HCT116 (cell line): ENCODE measurements around the gene GRAMD2A. TPM values are rescaled to one million over a fixed set of nuclear protein-coding genes. Genes with fewer than 3 reads are reported as not detected.

Experiments
- ATAC-seq: fragments of 200-7000 bp; cut with Tn5 transposase; 2 replicates; pipeline ENCODE4 v1.9.1; 2020; ENCODE audit warnings: mild to moderate bottlenecking, moderate library complexity
- BruUV-seq: library from RNA; stranded (reverse); fragments of 400-500 nt; replicated peaks from 2 replicates; lab custom pipeline; 2021; lab: Mats Ljungman, UMichigan
- CTCF ChIA-PET: fragments of 300-600 bp; sonication (Branson Sonifier 250); formaldehyde crosslinking; loops from one replicate; lab custom pipeline; 2021; ENCODE audit warnings: antibody characterized with exemption; lab: Charles Lee
- POLR2A ChIA-PET: fragments of 300-600, 350-600 bp; sonication (Branson Sonifier 250); formaldehyde crosslinking; loops from one replicate; lab custom pipeline; 2021; ENCODE audit warnings: antibody characterized with exemption; lab: Charles Lee
- RAD21 ChIA-PET, 2 experiments: fragments of 300-600 bp; sonication (Branson Sonifier 250); formaldehyde crosslinking; loops; one replicate each; lab custom pipeline; 2023; ENCODE audit warnings: low total read pairs in 2 of 2; ENCODE audit not compliant: uncharacterized antibody in 2 of 2, unreplicated experiment in 2 of 2, low non-redundant PET in 1 of 2; lab: Charles Lee
- DNase-seq: peaks from one replicate; pipeline ENCODE4 v3.0.0-alpha.2; 2010; ENCODE audit warnings: low read depth, low spot score
- H2AFZ ChIP-seq: fragments of 200-600 bp; shearing (Covaris generic), sonication (generic); 2 replicates; pipeline ENCODE4 v1.6.1; 2017; ENCODE audit warnings: low read depth, mixed run types, mixed read lengths, antibody characterized with exemption, low read length; ENCODE audit not compliant: poor library complexity, severe bottlenecking
- H3K27ac ChIP-seq: 2 replicates; pipeline ENCODE4 v1.5.1; 2012; ENCODE audit warnings: low read depth, low read length
- H3K27me3 ChIP-seq: fragments of 200-600 bp; sonication (generic); 2 replicates; pipeline ENCODE4 v1.6.1; 2016; ENCODE audit warnings: mixed run types, low read length, mixed read lengths; ENCODE audit not compliant: insufficient read depth
- H3K36me3 ChIP-seq, 2 experiments: fragments of 200-500 bp in 1 of 2; fragments of 200-600 bp in 1 of 2; sonication (Bioruptor generic) in 1 of 2; sonication (generic) in 1 of 2; 2 replicates each; pipeline versions ENCODE4 v1.5.1 to v1.6.1; 2014 to 2016; ENCODE audit warnings: low read length in 2 of 2, inconsistent platforms in 1 of 2, mixed read lengths in 1 of 2, mixed run types in 1 of 2; ENCODE audit not compliant: insufficient read depth in 2 of 2, control insufficient read depth in 1 of 2
- H3K4me1 ChIP-seq, 2 experiments: fragments of 200-600 bp in 1 of 2; sonication (generic) in 1 of 2; 2 replicates each; pipeline versions ENCODE4 v1.5.1 to v1.6.1; 2012 to 2017; ENCODE audit warnings: low read length in 2 of 2, inconsistent platforms in 1 of 2, mild to moderate bottlenecking in 1 of 2, mixed read lengths in 1 of 2, mixed run types in 1 of 2, moderate library complexity in 1 of 2; ENCODE audit not compliant: insufficient read depth in 2 of 2, control insufficient read depth in 1 of 2
- H3K4me2 ChIP-seq: fragments of 200-600 bp; sonication (generic); 2 replicates; pipeline ENCODE4 v1.6.1; 2017; ENCODE audit warnings: mixed run types, low read length, mixed read lengths
- H3K4me3 ChIP-seq, 2 experiments: fragments of 200-600 bp in 1 of 2; sonication (generic) in 1 of 2; replicated peaks in 1 of 2; 2 replicates each; pipeline ENCODE4 v1.5.1; 2011 to 2016; ENCODE audit warnings: low read length in 2 of 2, control low read depth in 1 of 2, low read depth in 1 of 2, mild to moderate bottlenecking in 1 of 2, mixed read lengths in 1 of 2, mixed run types in 1 of 2
- H3K79me2 ChIP-seq: fragments of 200-600 bp; sonication (generic); 2 replicates; pipeline ENCODE4 v1.6.1; 2017; ENCODE audit warnings: mild to moderate bottlenecking, mixed run types, low read length, moderate library complexity, mixed read lengths; ENCODE audit not compliant: insufficient read depth
- H3K9ac ChIP-seq: fragments of 200-600 bp; sonication (generic); 2 replicates; pipeline ENCODE4 v1.6.1; 2016; ENCODE audit warnings: low read length, mixed read lengths
- H3K9me2 ChIP-seq: fragments of 200-600 bp; sonication (generic), shearing (Covaris generic); 2 replicates; pipeline ENCODE4 v1.6.1; 2017; ENCODE audit warnings: mixed run types, mild to moderate bottlenecking, moderate library complexity; ENCODE audit not compliant: insufficient read depth
- H3K9me3 ChIP-seq, 2 experiments: fragments of 200-500 bp in 1 of 2; fragments of 200-600 bp in 1 of 2; sonication (Bioruptor generic) in 1 of 2; sonication (generic) in 1 of 2; 2 replicates each; pipeline ENCODE4 v1.6.1; 2014 to 2017; ENCODE audit warnings: low read length in 2 of 2, mixed read lengths in 2 of 2, inconsistent platforms in 1 of 2, low read depth in 1 of 2, mild to moderate bottlenecking in 1 of 2, mixed run types in 1 of 2, moderate library complexity in 1 of 2; ENCODE audit not compliant: control insufficient read depth in 1 of 2, insufficient read depth in 1 of 2
- H4K20me1 ChIP-seq: fragments of 200-600 bp; sonication (generic), shearing (Covaris generic); 2 replicates; pipeline ENCODE4 v1.6.1; 2017; ENCODE audit warnings: mixed run types, mild to moderate bottlenecking, moderate library complexity; ENCODE audit not compliant: insufficient read depth
- ATF3 ChIP-seq: IDR thresholded peaks from 2 replicates; pipeline ENCODE4 v1.6.1; 2012
- CBX3 ChIP-seq: IDR thresholded peaks from 2 replicates; pipeline ENCODE4 v1.6.1; 2012; ENCODE audit warnings: low read depth
- CEBPB ChIP-seq: IDR thresholded peaks from 2 replicates; pipeline ENCODE4 v1.6.1; 2012; ENCODE audit warnings: low read depth
- CTCF ChIP-seq, 3 experiments: fragments of 200-600 bp in 1 of 3; sonication (generic) in 1 of 3; IDR thresholded peaks in 2 of 3; conservative IDR thresholded peaks in 1 of 3; 2 replicates each; pipeline ENCODE4 v1.5.1; 2012 to 2017; ENCODE audit warnings: low read depth in 2 of 3, low read length in 2 of 3, antibody characterized with exemption in 1 of 3, borderline replicate concordance in 1 of 3, control low read depth in 1 of 3, mild to moderate bottlenecking in 1 of 3, mixed read lengths in 1 of 3, mixed run types in 1 of 3, moderate library complexity in 1 of 3; ENCODE audit not compliant: insufficient read depth in 1 of 3
- EGR1 ChIP-seq: IDR thresholded peaks from 2 replicates; pipeline ENCODE4 v1.6.1; 2012; ENCODE audit warnings: low read depth
- ELF1 ChIP-seq: IDR thresholded peaks from 2 replicates; pipeline ENCODE4 v1.6.1; 2012; ENCODE audit warnings: low read depth, borderline replicate concordance
- EZH2phosphoT487 ChIP-seq: fragments of 200-600 bp; IDR thresholded peaks from 2 replicates; pipeline ENCODE4 v1.6.1; 2018; ENCODE audit warnings: antibody characterized with exemption, borderline replicate concordance
- JUND ChIP-seq: IDR thresholded peaks from 2 replicates; pipeline ENCODE4 v1.6.1; 2012
- POLR2A ChIP-seq: IDR thresholded peaks from 2 replicates; pipeline ENCODE4 v1.7.0; 2011; ENCODE audit warnings: borderline replicate concordance; ENCODE audit not compliant: insufficient read depth, insufficient read length; ENCODE audit errors: extremely low read depth
- POLR2AphosphoS5 ChIP-seq: IDR thresholded peaks from 2 replicates; pipeline ENCODE4 v1.6.1; 2011; ENCODE audit warnings: mild to moderate bottlenecking, low read depth, low read length, moderate library complexity
- RAD21 ChIP-seq: IDR thresholded peaks from 2 replicates; pipeline ENCODE4 v1.6.1; 2012; ENCODE audit warnings: low read depth, mild to moderate bottlenecking
- SP1 ChIP-seq: IDR thresholded peaks from 2 replicates; pipeline ENCODE4 v1.6.1; 2012; ENCODE audit warnings: low read depth
- SRF ChIP-seq: IDR thresholded peaks from 2 replicates; pipeline ENCODE4 v1.6.1; 2012; ENCODE audit warnings: low read depth
- TCF7L2 ChIP-seq: IDR thresholded peaks from 2 replicates; pipeline ENCODE4 v1.7.0; 2011; ENCODE audit warnings: borderline replicate concordance, inconsistent platforms; ENCODE audit not compliant: insufficient read depth, insufficient read length; ENCODE audit errors: extremely low read depth
- YY1 ChIP-seq: IDR thresholded peaks from 2 replicates; pipeline ENCODE4 v1.6.1; 2011; ENCODE audit warnings: low read length, low read depth, moderate library complexity, mild to moderate bottlenecking; ENCODE audit not compliant: insufficient replicate concordance; ENCODE audit errors: extremely low read depth
- ZBTB33 ChIP-seq: IDR thresholded peaks from 2 replicates; pipeline ENCODE4 v1.6.1; 2011; ENCODE audit warnings: mild to moderate bottlenecking, low read length, moderate library complexity; ENCODE audit not compliant: insufficient replicate concordance; ENCODE audit errors: extremely low read depth
- ZNF274 ChIP-seq: fragments of 200-500 bp; sonication (Bioruptor generic); IDR thresholded peaks from 2 replicates; pipeline ENCODE4 v1.6.1; 2014; ENCODE audit warnings: mild to moderate bottlenecking, low read depth, low read length, inconsistent platforms
- intact Hi-C: fragments of 100-400 bp; cut with micrococcal nuclease; formaldehyde crosslinking; loops from 2 replicates; pipeline ENCODE4 v1.10.0; 2022
- total RNA-seq: library from RNA; stranded (reverse); gene quantifications from one replicate; pipeline ENCODE4 v1.2.1, GENCODE V29; 2021; ENCODE audit not compliant: unreplicated experiment

The GRAMD2A gene
- total RNA-seq, 1 experiment from 2014 or later: 8.0 TPM

- no peak for TF ChIP-seq ZBTB33
Observed at GRCh38 chr15:72182244-72182643, 15.3 kb downstream of the GRAMD2A start (continued).

GRCh38 chr15:72180761-72181324 lies 16.7 kb downstream of the GRAMD2A start:
- POLR2A ChIA-PET: no interaction called here
- no peak for DNase-seq
- no peak overlapping the region for H3K4me3 ChIP-seq
- H3K9me2 ChIP-seq: no peaks in the 10 kb centered on the region
- no peak overlapping the region for H3K27ac ChIP-seq
- BruUV-seq: no TSS peak
- no peak for ATAC-seq
- no peak overlapping the region for H3K4me2 ChIP-seq
- peaks cover 20 to 23% of the 10 kb centered on the region in 2 experiments for H3K4me1 ChIP-seq
- H3K36me3 ChIP-seq: no peaks in the 10 kb centered on the region
- CTCF ChIA-PET: no interaction called here
- no peaks in the 10 kb centered on the region for H3K79me2 ChIP-seq
- no peak overlapping the region for H2AFZ ChIP-seq
- no peaks in the 10 kb centered on the region for H4K20me1 ChIP-seq
- H3K27me3 ChIP-seq: no peaks in the 10 kb centered on the region
- no peaks in the 10 kb centered on the region for H3K9me3 ChIP-seq
- H3K9ac ChIP-seq: no peak overlapping the region
- RAD21 ChIA-PET: no interaction called here
- intact Hi-C loops: no loop called here
- TF ChIP-seq EZH2phosphoT487: no peak
- TF ChIP-seq YY1: no peak
- TF ChIP-seq CBX3: no peak
- no peak for TF ChIP-seq CTCF (IDR thresholded peaks at IDR 0.05 in 2 of 3, conservative IDR thresholded peaks at IDR 0.05 in 1 of 3; ENCODE audit: borderline replicate concordance in 1 of 3, insufficient read depth in 1 of 3, low read depth in 2 of 3, low read length in 2 of 3)
- TF ChIP-seq ZBTB33: no peak
- no peak for TF ChIP-seq ATF3
- TF ChIP-seq POLR2A: no peak
- TF ChIP-seq RAD21: no peak
- TF ChIP-seq SP1: no peak
- TF ChIP-seq JUND: no peak
- no peak for TF ChIP-seq SRF
- no peak for TF ChIP-seq TCF7L2
- TF ChIP-seq POLR2AphosphoS5: no peak
- no peak for TF ChIP-seq ELF1
- TF ChIP-seq EGR1: no peak
- no peak for TF ChIP-seq ZNF274
- TF ChIP-seq CEBPB: no peak
